Ammon's horn (tissue), 1 donor: ENCODE results near the gene ATP6V1B1.

Experiments used
- DNase-seq: peaks from one replicate; pipeline ENCODE4 v3.0.0-alpha.2; 2016; ENCODE audit warnings: low spot score

ATP6V1B1 gene

GRCh38 chr2:70966681-70967080 lies 31.0 kb downstream of the ATP6V1B1 start:
- DNase-seq, result no peak

- no peak for DNase-seq
These were observed 31.5 kb downstream of the ATP6V1B1 start for GRCh38 chr2:70967189-70967588.

GRCh38 chr2:70974592-70974991 lies 38.9 kb downstream of the ATP6V1B1 start:
- no peak for DNase-seq

- no peak for DNase-seq
These were observed 39.5 kb downstream of the ATP6V1B1 start for GRCh38 chr2:70975237-70975636.

GRCh38 chr2:70977605-70978205 lies 42.0 kb downstream of the ATP6V1B1 start:
- DNase-seq, result no peak

GRCh38 chr2:70978341-70979179 lies 42.9 kb downstream of the ATP6V1B1 start, which contains the start of gene ANKRD53:
Gene ANKRD53 (plus strand): TSS chr2:70978630. CDS start chr2:70978646, 16 bp downstream.
- DNase-seq, result no peak

- no peak for DNase-seq
These were observed 43.4 kb downstream of the ATP6V1B1 start for GRCh38 chr2:70979180-70979488.

GRCh38 chr2:70979626-70980025 lies 43.9 kb downstream of the ATP6V1B1 start:
- no peak for DNase-seq

- no peak for DNase-seq
These were observed 45.7 kb downstream of the ATP6V1B1 start for GRCh38 chr2:70981421-70981820.

- DNase-seq, result no peak
These were observed 46.4 kb downstream of the ATP6V1B1 start for GRCh38 chr2:70981866-70982810.

GRCh38 chr2:70982971-70983370 lies 47.3 kb downstream of the ATP6V1B1 start:
- DNase-seq, result no peak

- DNase-seq, result no peak
These were observed 48.0 kb downstream of the ATP6V1B1 start for GRCh38 chr2:70983506-70984227.

GRCh38 chr2:70984228-70984575 lies 48.5 kb downstream of the ATP6V1B1 start:
- no peak for DNase-seq

- peak; percentile 53 for DNase-seq
These were observed 49.0 kb downstream of the ATP6V1B1 start for GRCh38 chr2:70984576-70985282.

- DNase-seq, result no peak
These were observed 49.6 kb downstream of the ATP6V1B1 start for GRCh38 chr2:70985283-70985688.

- DNase-seq, result no peak
These were observed 50.3 kb downstream of the ATP6V1B1 start for GRCh38 chr2:70985956-70986355.

- no peak for DNase-seq
These were observed 50.9 kb downstream of the ATP6V1B1 start for GRCh38 chr2:70986499-70987189.

GRCh38 chr2:70987386-70987785 lies 51.7 kb downstream of the ATP6V1B1 start:
- DNase-seq, result no peak

GRCh38 chr2:70988151-70988550 lies 52.5 kb downstream of the ATP6V1B1 start:
- no peak for DNase-seq
